ENCODE data around the gene AKAP12.
A peak's percentile ranks its signal among the peaks of the same experiment; 100 is the strongest.

The AKAP12 gene, protein sequence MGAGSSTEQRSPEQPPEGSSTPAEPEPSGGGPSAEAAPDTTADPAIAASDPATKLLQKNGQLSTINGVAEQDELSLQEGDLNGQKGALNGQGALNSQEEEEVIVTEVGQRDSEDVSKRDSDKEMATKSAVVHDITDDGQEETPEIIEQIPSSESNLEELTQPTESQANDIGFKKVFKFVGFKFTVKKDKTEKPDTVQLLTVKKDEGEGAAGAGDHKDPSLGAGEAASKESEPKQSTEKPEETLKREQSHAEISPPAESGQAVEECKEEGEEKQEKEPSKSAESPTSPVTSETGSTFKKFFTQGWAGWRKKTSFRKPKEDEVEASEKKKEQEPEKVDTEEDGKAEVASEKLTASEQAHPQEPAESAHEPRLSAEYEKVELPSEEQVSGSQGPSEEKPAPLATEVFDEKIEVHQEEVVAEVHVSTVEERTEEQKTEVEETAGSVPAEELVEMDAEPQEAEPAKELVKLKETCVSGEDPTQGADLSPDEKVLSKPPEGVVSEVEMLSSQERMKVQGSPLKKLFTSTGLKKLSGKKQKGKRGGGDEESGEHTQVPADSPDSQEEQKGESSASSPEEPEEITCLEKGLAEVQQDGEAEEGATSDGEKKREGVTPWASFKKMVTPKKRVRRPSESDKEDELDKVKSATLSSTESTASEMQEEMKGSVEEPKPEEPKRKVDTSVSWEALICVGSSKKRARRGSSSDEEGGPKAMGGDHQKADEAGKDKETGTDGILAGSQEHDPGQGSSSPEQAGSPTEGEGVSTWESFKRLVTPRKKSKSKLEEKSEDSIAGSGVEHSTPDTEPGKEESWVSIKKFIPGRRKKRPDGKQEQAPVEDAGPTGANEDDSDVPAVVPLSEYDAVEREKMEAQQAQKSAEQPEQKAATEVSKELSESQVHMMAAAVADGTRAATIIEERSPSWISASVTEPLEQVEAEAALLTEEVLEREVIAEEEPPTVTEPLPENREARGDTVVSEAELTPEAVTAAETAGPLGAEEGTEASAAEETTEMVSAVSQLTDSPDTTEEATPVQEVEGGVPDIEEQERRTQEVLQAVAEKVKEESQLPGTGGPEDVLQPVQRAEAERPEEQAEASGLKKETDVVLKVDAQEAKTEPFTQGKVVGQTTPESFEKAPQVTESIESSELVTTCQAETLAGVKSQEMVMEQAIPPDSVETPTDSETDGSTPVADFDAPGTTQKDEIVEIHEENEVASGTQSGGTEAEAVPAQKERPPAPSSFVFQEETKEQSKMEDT (N-terminal part only)

DNA sequence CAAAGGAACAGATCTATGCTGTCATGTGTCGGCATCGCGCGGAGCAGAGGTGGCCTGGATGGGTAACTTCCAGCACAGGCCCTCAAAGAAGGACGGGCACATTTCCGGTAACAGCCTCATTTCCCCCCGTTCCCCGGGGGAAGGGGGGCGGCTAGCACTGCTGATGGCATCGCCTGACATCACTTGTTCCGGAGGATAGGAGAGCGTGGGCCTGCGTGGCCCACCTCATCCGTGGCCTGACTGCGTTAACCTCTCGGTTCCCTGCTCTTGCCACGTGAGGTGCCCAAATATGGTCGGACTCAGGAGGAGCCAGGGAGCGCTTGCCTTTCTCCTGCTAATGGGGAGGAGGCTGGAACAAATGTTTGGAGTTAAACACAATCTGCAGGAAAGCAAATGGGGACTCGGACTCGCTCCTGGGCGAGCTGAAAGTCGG is at the start of gene AKAP12:
AKAP12 (plus strand) TSS at position 365 of the 433 bp plus-strand sequence. CDS start 596 bp downstream, outside the sequence.
- peak in 1 of 2 donors; percentile 15 for DNase-seq (ENCODE audit: low read depth in 2 of 2)

DNA sequence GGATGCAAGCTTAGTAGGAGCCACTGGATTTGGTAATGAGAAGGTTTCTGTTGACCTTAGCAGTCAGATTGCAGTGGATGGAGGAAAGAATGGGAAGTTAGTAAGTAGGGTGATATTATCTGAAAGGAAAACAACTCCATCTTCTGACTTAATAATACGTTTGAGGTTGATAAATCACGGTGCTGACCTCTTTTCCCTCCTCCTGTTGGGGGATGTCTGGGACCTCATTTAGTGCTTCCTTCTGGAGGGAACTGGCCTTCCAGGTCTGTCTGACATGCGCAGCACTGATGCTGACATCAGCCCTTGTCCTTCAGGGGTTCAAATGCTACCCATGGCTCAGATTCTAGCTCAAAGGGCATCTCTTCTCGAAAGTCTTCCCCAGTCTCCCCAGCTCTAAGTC is 48.2 kb upstream of the AKAP12 start:
- DNase-seq (ENCODE audit: low read depth in 2 of 2), result no peak

DNA sequence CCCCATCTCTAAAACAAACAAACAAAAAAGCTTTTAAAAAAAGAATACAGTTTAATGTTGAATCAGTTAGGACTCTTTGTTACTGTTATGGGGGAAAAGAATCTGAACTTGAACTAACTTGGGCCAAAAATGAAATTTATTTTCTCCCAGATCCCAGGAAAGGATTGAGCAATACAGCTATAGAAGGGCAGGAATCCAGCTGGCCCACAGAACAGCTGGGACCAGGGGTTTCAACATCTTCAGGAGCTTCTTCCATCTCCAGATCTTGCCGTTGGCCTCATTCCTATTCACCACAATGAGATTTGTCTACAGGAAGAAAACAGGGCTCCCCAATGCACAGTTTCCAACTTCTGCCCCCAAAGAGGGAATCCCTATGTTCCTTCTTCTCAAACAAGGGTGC is 43.2 kb upstream of the AKAP12 start:
- DNase-seq (ENCODE audit: low read depth in 2 of 2), result no peak

DNA sequence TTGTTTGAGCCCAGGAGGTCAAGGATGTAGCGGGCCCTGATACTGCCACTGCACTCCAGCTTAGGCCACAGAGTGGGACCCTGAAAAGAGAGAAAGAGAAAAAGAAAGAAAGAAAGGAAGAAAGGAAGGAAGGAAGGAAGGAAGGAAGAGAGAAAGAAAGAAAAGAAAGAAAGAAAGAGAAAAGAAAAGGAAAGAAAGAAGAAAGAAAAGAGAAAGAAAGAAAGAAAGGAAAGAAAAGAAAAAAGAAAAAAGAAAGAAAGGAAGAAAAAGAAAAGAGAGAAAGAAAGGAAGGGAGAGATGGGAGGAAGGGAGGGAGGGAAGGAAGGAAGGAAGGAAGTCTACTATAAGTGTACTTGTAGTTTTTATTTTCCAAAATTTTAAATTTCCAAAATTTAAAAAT is 42.2 kb upstream of the AKAP12 start:
- DNase-seq (ENCODE audit: low read depth in 2 of 2), result no peak

DNA sequence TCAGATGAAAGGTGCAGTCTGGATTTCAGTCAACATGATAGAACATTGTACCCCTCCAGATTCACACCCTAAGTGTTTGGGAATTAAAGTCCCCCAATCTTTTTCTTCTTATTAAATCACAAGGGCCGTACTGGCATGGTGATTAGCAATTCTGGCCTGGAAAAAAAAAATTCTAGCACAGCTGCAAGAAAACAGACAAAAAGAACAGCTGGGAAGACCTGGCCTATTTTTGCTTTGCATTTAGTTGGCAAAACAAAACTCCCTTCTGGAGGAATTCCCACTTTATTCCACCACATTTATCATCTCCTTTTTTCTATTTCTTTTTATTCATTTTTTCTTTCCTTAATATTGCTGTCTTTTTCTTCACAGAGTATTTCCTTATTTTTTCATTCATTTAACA is 39.8 kb upstream of the AKAP12 start:
- no peak for DNase-seq (ENCODE audit: low read depth in 2 of 2)

DNA sequence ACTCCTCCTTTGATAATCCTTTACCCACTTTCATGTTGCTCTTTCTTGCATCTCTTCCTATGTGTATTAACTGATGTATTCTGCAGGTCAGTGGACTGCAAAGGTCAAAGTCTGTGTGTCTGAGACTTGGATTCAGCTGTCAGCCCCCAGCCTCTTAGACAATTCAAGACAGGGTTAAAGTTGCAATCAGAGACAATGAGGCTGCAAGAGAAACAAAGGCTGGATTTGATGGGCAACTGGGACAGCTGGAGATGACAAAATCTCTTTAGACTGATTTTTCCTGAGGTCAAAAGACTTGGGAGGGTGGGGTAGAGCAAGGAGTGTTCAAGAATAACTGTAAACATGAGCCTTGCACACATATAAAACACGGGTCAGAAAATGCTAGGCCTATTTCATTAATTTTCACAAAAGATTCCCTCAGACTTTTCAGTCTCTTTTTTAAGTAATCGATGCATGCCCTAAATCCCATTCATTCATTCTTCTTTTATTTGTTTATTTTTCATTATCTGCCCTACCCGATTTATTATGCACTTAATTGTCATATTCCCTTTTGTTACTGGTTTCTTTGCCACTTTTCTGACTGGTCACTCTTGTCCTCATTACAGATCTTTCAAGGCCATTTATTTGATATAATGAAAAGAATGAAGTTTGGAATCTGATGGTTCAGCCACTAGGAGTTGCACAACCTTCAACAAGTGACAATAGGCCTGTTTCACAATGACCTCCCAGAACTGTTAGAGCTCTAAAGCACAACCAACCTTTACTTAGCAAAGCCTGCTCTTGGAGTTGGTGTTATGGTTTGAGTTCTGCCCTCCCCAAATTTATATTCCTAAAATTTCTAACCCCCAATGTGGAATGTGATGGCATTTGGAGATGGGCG is 33.8 kb upstream of the AKAP12 start:
- DNase-seq (ENCODE audit: low read depth in 2 of 2), result no peak

DNA sequence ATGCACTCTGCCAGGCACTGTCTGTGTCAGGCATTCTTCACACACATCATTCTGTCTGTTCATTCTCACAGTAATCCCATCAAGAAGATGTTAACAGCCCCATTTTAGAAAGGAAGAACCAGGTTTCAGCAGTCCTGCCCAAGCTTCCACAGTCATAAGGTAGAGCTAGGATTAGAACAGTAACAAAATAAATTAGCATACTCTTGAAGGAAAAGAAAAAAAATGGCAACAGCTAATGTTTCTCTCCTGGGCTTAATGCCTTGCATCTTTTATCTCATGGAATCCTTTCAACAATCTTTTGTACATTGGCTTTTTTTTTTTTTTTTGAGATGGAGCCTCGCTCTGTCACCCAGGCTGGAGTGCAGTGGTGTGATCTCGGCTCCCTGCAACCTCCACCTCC is 32.1 kb upstream of the AKAP12 start:
- DNase-seq (ENCODE audit: low read depth in 2 of 2), result no peak

DNA sequence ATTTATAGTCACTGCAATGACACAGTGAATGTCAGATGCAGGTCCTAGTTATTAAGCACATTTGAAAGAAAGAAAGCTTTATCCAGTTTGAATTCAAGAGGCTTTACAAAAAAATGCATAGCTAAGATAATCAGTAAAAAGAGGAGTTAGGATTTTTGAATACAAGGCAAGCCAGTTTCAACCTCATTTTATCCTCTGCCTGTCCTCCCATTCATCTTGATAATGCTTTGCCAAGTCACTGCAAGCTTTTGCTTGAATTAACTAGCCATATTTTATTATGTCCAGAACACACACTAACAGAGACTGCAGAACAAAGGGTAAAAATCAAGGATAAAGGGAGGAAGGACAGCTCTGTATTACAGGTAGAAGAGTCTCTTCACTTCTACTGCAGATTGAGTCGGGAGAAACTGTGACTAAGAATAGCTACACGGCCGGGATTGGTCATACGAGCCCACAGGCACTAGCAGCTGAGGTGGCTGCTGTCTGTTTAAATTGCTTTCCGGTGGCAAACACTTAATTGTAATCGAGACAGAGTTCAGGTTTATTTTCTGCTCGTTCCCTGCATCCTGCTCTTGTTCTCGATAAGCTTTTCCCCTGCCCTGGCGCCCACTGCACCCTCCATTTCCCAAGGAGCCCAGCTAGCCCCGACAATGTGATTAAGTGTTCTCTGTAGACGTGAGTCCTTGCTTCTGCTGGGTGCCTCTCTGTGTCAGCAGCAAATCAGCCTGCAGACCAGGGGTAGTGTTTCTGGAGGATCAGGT is 30.5 kb upstream of the AKAP12 start:
- DNase-seq (ENCODE audit: low read depth in 2 of 2), result no peak

DNA sequence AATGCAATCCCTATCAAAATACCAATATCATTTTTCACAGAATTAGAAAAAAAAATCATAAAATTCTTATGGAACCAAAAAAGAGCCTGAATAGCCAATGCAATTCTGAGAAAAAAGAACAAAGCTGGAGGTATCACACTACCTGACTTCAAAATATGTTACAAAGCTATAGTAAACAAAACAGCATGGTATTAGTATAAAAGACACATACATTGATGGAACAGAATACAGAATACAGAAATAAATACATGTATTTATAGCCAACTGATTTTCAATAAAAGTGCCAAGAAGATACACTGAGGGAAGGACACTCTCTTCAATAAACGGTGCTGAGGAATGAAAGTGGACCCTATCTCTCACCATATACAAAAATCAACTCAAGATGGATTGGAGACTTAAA is 28.7 kb upstream of the AKAP12 start:
- no peak for DNase-seq (ENCODE audit: low read depth in 2 of 2)

DNA sequence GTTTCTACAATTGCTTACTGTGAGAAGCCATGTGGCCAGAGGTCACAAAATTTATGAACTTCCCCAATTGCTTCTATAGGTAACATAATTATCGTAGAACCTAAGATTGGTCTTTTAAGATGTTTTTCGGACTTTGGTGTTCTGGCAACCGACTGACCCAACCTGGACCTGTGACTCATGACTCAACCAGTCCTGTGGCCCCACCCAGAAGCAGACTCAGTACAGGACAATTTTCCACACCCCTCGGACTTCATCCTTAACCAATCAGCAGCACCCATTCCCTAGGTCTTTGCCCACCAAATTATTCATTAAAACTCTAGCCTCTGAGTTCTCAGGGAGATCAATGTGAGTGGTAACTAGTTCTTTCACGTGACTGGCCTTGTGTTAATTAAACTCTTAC is 26.4 kb upstream of the AKAP12 start:
- no peak for DNase-seq (ENCODE audit: low read depth in 2 of 2)

DNA sequence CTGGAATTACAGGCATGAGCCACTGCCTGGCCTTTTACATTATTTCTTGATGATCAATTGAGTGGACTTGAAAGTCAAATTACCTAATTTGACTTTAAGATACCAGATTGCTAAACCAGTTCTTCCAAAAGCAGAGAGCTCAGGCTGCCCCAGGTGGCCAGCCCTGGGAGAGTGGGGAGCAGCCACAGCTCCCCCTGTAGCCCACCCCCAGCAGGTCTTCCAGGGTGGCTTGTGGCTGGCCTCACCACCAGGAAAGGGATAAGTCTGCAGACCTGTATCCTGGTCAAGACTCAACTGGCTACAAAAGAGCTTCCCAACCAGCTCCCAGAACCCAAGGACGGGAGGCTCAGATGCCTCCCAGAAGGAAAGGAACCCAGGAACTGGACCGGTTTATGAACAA is 23.8 kb upstream of the AKAP12 start:
- no peak for DNase-seq (ENCODE audit: low read depth in 2 of 2)

DNA sequence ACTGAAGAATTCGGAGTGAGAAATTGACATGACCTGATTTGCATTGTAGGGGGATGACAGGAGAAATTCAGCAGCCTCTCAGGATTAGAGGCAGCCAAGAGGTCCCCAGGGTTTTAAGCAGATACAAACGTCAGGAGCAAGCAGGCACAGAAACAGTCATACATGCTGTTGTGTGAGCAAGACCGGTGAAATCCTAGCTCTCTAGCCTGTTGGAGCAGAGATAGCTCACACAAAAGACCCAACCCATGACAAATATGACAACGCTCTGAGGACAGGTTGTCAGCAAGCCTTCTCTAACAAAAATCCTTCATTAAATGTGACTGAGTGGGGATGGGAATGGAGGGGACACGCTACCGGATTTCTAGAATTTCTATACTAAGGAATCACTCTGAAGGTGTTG is 23.0 kb upstream of the AKAP12 start:
- no peak for DNase-seq (ENCODE audit: low read depth in 2 of 2)

DNA sequence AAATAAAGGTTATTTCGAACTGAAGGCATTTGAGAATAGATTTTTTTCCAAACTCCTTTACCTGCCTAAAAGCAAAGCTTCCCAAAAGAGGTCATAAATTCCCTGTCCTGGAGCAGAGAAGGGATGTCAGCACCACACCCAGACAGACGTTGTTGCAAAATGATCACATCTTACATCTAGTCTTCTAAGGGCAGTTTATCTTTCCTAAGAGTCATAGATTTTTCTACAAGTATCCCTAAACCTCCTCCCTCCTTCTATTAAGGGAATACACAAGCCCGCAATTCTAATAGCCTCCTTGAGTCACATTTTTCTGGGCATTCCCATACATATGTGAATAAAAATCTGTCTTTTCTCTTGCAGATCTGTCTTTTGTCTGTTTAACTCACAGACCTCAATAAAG is 20.6 kb upstream of the AKAP12 start:
- DNase-seq (ENCODE audit: low read depth in 2 of 2), result no peak

DNA sequence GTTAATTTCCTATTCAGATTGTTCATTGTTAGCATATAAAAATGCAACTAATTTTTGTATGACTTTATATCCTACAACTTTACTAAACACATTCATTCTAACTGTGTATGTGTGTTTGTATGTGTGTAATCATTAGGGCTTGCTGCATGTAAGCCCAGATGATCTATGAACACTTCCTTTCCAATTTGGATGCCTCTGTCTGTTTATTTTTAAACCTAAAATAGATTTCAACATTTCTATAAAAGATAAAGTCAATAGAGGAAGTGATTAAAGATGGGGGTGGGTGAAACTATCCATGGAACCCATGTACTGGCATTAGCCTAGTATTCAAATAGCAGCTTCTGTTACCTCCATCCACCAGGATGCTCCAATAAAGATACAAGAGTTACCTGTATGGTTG is 15.7 kb upstream of the AKAP12 start:
- DNase-seq (ENCODE audit: low read depth in 2 of 2), result no peak

DNA sequence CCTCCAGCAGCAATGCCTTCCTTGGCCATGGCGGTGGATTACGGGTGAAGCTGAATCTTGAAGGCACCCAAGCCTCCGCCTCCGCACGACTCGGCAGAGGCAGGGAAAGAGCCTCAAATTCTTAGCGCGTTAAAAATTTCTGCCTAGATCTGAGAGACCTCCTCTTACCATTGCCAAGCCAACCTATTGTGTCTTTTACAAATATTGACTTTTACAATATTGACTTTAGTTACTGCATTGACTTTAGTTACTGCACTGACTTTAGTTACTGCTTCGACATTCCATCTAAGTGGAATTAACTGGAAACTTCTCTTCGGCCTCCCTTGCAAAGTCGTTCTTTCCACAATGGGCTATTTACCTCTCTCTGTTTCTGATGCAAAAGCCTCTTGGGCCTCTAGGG is 13.8 kb upstream of the AKAP12 start:
- DNase-seq (ENCODE audit: low read depth in 2 of 2), result no peak

DNA sequence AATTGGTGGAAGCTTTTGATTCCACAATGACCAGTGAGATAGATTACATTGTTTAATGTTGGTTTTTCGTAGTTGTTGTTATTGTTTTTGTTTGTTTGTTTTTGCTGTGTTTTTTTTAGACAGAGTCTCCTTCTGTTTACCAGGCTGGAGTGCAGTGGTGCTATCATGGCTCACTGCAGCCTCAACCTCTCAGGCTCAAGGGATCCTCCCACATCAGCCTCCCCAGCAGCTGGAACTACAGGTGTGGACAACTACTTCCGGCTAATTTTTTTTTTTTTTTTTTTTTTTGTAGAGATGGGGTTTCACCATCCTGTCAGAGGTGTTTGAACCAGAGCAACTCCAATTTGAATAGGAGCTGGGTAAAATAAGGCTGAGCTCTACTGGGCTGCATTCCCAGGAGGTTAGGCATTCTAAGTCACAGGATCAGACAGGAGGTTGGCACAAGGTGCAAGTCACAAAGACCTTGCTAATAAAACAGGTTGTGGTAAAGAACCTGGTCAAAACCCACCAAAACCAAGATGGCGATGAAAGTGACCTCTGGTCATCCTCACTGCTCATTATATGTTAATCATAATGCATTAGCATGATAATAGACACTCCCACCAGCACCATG is 10.9 kb upstream of the AKAP12 start:
- no peak for DNase-seq (ENCODE audit: low read depth in 2 of 2)

DNA sequence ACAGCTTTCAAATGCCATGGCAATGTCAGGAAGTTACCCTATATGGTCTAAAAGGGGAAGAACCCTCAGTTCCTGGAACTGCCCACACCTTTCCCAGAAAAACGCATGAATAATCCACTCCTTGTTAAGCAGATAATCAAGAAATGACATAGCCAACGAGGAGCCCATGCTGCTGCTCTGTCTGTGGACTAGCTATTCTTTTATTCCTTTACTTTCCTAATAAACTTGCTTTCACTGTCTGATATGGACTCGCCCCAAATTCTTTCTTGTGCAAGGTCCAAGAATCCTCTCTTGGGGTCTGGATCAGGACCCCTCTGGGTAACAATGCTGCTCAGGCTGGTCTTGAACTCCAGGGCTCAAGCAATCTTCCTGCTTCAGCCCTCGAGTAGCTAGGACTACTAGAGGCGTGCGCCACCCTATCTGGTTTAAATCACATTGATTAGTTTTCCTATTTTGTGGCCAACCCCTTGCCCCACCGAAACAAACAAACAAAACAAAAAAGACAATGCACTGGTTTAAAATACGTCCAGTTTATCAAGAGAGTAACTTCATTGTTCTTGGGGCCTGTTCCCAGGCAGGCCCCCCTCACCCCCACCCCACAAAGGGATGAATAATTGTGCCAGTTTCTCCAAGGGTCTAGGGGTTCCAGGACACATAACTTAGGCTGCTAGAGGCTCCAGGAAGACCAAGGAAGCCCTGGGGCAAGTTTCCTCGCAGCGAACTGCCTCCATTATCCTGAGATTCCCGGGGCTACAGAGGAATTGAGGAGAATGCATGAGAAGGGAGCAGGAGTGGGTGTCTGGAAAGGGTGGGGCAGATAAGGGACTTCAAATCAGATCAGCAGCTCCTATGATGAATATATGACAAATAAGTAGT is 10.1 kb upstream of the AKAP12 start:
- DNase-seq (ENCODE audit: low read depth in 2 of 2), result peak; percentile 51 to 58

DNA sequence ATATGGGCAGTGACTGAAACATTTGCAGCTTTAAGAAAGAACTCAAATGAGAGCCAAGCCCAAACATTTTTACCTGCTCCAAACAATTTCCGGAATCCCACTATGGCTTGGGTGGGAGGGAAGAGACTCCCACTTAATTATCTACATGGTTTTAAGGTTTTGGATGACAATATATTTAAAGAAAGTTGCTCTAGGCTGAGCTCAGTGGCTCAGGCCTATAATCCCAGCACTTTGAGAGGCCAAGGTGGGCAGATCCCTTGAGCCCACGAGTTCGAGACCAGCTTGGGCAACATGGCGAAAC is 9.5 kb upstream of the AKAP12 start:
- DNase-seq (ENCODE audit: low read depth in 2 of 2), result no peak

DNA sequence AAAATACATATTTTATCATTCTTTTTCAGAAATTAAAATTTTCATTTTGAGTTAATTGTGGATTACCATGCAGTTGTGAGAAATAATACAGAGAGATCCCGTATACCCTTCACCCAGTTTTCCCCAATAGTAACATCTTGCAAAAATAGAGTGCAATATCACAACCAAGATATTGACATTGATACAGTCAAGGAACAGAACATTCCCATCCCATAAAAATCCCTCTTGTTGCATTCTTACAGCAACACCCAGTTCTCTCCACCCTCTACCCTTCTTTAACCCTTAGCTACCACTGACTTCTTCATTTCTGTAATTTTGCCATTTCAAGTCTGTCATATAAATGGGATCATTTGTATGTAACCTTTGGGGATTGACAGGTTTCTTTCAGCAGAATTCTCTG is 6.9 kb upstream of the AKAP12 start:
- no peak for DNase-seq (ENCODE audit: low read depth in 2 of 2)
